Breast epithelium (tissue), 3 donors: ENCODE results near the gene TPCN2.

Experiments used
- CTCF ChIP-seq, 3 donors: fragments of 450-650 bp; IDR thresholded peaks; one replicate each; pipeline ENCODE4 v1.5.1; 2016 to 2017; ENCODE audit warnings: antibody characterized with exemption in 3 of 3, mild to moderate bottlenecking in 3 of 3, moderate library complexity in 3 of 3
- POLR2A ChIP-seq: fragments of 450-650 bp; IDR thresholded peaks from one replicate; pipeline ENCODE4 v1.6.1; 2016; ENCODE audit warnings: antibody characterized with exemption, mild to moderate bottlenecking, moderate library complexity

- TF ChIP-seq CTCF (IDR thresholded peaks at IDR 0.05), result no peak
- no peak for TF ChIP-seq POLR2A
Measured at GRCh38 chr11:69094111-69094914, 45.6 kb downstream of the TPCN2 start.
